KMS-11 (cell line): Measurements from ENCODE around the gene RIPPLY1.

Experiments
- H2AFZ ChIP-seq: fragments of 200-600 bp; sonication (generic); 2 replicates; pipeline ENCODE4 v1.6.1; 2016; ENCODE audit warnings: antibody characterized with exemption, mixed run types, low read depth
- H3K27ac ChIP-seq: fragments of 200-600 bp; sonication (generic); 2 replicates; pipeline ENCODE4 v1.6.1; 2016; ENCODE audit warnings: mild to moderate bottlenecking, mixed run types
- H3K27me3 ChIP-seq: fragments of 200-600 bp; sonication (generic); 2 replicates; pipeline ENCODE4 v1.6.1; 2017; ENCODE audit warnings: mild to moderate bottlenecking, low read depth, mixed run types, moderate library complexity; ENCODE audit not compliant: insufficient read depth
- H3K36me3 ChIP-seq: fragments of 200-600 bp; sonication (generic); 2 replicates; pipeline ENCODE4 v1.6.1; 2017; ENCODE audit warnings: mild to moderate bottlenecking, mixed run types; ENCODE audit not compliant: insufficient read depth
- H3K4me1 ChIP-seq: fragments of 200-600 bp; sonication (generic); 2 replicates; pipeline ENCODE4 v1.6.1; 2016; ENCODE audit warnings: mild to moderate bottlenecking, low read depth, mixed run types; ENCODE audit not compliant: poor library complexity, severe bottlenecking
- H3K4me2 ChIP-seq: fragments of 200-600 bp; sonication (generic); 2 replicates; pipeline ENCODE4 v1.7.0; 2016; ENCODE audit warnings: mild to moderate bottlenecking, mixed run types
- H3K4me3 ChIP-seq: fragments of 200-600 bp; sonication (generic); IDR thresholded peaks from 2 replicates; pipeline ENCODE4 v1.6.1; 2017; ENCODE audit warnings: low read depth, low read length, mixed read lengths; ENCODE audit not compliant: insufficient read depth
- H3K79me2 ChIP-seq: fragments of 200-600 bp; sonication (generic); 2 replicates; pipeline ENCODE4 v1.6.1; 2016; ENCODE audit warnings: low read depth, mixed run types; ENCODE audit not compliant: insufficient read depth
- H3K9ac ChIP-seq: fragments of 200-600 bp; sonication (generic); 2 replicates; pipeline ENCODE4 v1.6.1; 2016; ENCODE audit warnings: mild to moderate bottlenecking, mixed run types
- H4K20me1 ChIP-seq: fragments of 200-600 bp; sonication (generic); 2 replicates; pipeline ENCODE4 v1.6.1; 2016; ENCODE audit warnings: mild to moderate bottlenecking, mixed run types; ENCODE audit not compliant: insufficient read depth
- CTCF ChIP-seq: fragments of 200-600 bp; sonication (generic); conservative IDR thresholded peaks from 2 replicates; pipeline ENCODE4 v1.6.1; 2017; ENCODE audit warnings: low read depth, mild to moderate bottlenecking, antibody characterized with exemption, low read length, moderate library complexity, mixed read lengths

Gene RIPPLY1

GRCh38 chrX:106894392-106894909 lies 8.7 kb downstream of the RIPPLY1 start:
- H3K4me3 ChIP-seq = no peak overlapping the region
- no peak overlapping the region for H3K4me2 ChIP-seq
- no peaks in the 10 kb centered on the region for H3K27me3 ChIP-seq
- H4K20me1 ChIP-seq = no peaks in the 10 kb centered on the region
- no peaks in the 10 kb centered on the region for H3K4me1 ChIP-seq
- H3K9ac ChIP-seq = no peak overlapping the region
- no peak overlapping the region for H3K27ac ChIP-seq
- no peaks in the 10 kb centered on the region for H3K79me2 ChIP-seq
- TF ChIP-seq CTCF = peak; percentile 78
- peak overlapping the region; percentile 34; the same call in 1 of the 2 replicates for H2AFZ ChIP-seq
- H3K36me3 ChIP-seq = no peaks in the 10 kb centered on the region

- no peak for TF ChIP-seq CTCF
- no peaks in the 10 kb centered on the region for H3K79me2 ChIP-seq
- no peaks in the 10 kb centered on the region for H3K36me3 ChIP-seq
- no peaks in the 10 kb centered on the region for H4K20me1 ChIP-seq
- H3K27ac ChIP-seq = no peak overlapping the region
- H2AFZ ChIP-seq = no peak overlapping the region
- no peak overlapping the region for H3K9ac ChIP-seq
- H3K4me2 ChIP-seq = no peak overlapping the region
- H3K27me3 ChIP-seq = no peaks in the 10 kb centered on the region
- no peak overlapping the region for H3K4me3 ChIP-seq
- no peaks in the 10 kb centered on the region for H3K4me1 ChIP-seq
Observed at GRCh38 chrX:106891762-106892460, 11.2 kb downstream of the RIPPLY1 start.

GRCh38 chrX:106889468-106889867 lies 13.7 kb downstream of the RIPPLY1 start:
- no peaks in the 10 kb centered on the region for H3K4me1 ChIP-seq
- H3K36me3 ChIP-seq = no peaks in the 10 kb centered on the region
- H2AFZ ChIP-seq = no peak overlapping the region
- no peak overlapping the region for H3K4me3 ChIP-seq
- H4K20me1 ChIP-seq = no peaks in the 10 kb centered on the region
- H3K27ac ChIP-seq = no peak overlapping the region
- no peaks in the 10 kb centered on the region for H3K79me2 ChIP-seq
- no peak for TF ChIP-seq CTCF
- no peak overlapping the region for H3K9ac ChIP-seq
- H3K27me3 ChIP-seq = no peaks in the 10 kb centered on the region
- H3K4me2 ChIP-seq = no peak overlapping the region

GRCh38 chrX:106875151-106875550 lies 28.0 kb downstream of the RIPPLY1 start:
- no peaks in the 10 kb centered on the region for H3K79me2 ChIP-seq
- H3K4me2 ChIP-seq = no peak overlapping the region
- no peaks in the 10 kb centered on the region for H3K27me3 ChIP-seq
- no peak overlapping the region for H3K27ac ChIP-seq
- H3K4me3 ChIP-seq = no peak overlapping the region
- no peak overlapping the region for H3K9ac ChIP-seq
- TF ChIP-seq CTCF = no peak
- H2AFZ ChIP-seq = no peak overlapping the region
- H4K20me1 ChIP-seq = no peaks in the 10 kb centered on the region
- no peaks in the 10 kb centered on the region for H3K4me1 ChIP-seq
- no peaks in the 10 kb centered on the region for H3K36me3 ChIP-seq
